Measurements from ENCODE around the gene ATP11A. TPM values are rescaled to one million over a fixed set of nuclear protein-coding genes. Genes with fewer than 3 reads are reported as not detected.
A peak's percentile ranks its signal among the peaks of the same experiment; 100 is the strongest.

The ATP11A gene
- total RNA-seq, 2 donors from 2014 or later, result 33.1 to 53.7 TPM

GRCh38 chr13:112712451-112713207 is 22.8 kb downstream of the ATP11A start:
- no peak overlapping the region for H3K27ac Mint-ChIP-seq
- no peaks in the 10 kb centered on the region for H3K9me3 Mint-ChIP-seq
- peak in 1 of 2 donors; percentile 18 for DNase-seq (ENCODE audit: low spot score in 2 of 2)
- ATAC-seq, result no peak
- no peaks in the 10 kb centered on the region for H3K36me3 Mint-ChIP-seq

DNA sequence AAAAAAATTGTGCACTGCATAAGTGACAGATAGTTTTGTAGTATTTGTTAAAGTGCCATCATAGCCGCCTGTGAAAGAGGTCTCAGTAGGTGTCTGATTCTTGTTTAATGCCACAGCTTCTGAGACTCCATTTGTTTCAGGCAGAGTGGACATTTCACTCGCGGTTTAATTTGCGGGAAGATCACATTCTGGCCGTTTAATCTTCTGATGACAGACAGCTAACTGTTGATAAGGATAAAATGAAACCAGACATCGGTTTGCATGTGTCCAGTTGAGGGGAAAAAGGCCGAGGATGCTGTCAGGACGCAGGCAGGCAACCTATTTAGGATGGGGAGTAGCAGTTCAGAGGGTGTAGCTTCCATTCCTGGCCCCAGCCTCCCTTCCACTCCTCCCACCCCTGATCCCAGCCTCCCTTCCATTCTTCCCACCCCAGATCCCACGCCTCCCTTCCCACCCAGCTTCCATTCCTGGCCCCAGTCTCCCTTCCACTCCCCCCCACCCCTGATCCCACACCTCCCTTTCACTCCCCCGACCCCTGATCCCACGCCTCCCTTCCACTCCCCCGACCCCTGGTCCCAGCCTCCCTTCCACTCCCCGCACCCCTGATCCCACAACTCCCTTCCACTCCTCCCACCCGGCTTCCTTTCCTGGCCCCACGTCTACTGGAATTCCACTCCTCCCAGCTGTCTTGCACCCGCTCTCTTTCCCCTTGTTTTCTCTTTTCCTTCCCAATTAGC is 23.8 kb downstream of the ATP11A start:
- Mint-ChIP-seq H3K9me3 (no peaks in the 10 kb centered on the region), H3K27ac (no peak overlapping the region), H3K36me3 (no peaks in the 10 kb centered on the region)
- no peak for ATAC-seq
- peak in 1 of 2 donors; percentile 23 for DNase-seq (ENCODE audit: low spot score in 2 of 2)

DNA sequence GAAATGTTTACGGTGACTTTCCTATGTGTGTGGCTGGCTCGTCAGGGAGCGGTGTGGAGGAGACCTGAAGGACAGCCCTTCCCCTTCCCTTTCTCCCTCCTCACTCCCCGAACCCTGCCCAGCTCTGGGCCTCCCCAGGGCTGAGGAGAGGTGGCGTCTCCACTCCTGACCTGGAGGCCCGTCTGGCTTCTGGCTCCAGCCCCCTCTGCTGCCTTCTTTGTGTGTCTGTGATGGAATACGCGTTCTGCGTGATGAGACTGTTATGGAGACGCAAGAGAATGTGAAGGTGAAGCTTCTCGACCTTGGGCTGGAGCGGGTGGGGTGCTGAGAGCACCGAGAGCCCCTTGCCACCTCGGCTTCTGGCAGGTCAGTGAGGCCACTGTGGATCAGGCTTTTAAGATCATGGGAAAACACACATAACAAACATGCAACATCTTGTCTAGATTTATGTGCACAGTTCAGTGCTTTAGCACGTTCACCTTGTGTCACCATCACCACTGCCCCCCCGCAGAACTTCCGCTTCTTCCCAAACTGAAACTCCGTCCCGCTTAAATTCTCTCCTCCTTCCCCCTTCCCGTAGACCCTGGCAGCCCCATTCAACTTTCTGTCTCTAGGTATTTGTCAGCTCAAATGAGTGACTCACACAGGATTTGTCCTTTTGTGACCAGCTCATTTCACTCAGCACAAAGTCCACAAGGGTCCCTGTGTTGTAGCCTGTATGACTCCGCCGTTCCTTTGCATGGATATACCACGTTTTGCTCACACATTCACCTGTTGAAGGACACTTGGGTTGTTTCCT is 24.7 kb downstream of the ATP11A start:
- DNase-seq (ENCODE audit: low spot score in 2 of 2) (no peak), ATAC-seq (peak in 1 of 2 donors; percentile 19)
- H3K36me3 Mint-ChIP-seq, result no peaks in the 10 kb centered on the region
- peak overlapping the region in 1 of 2 donors; percentile 33 for H3K27ac Mint-ChIP-seq
- no peaks in the 10 kb centered on the region for H3K9me3 Mint-ChIP-seq

GRCh38 chr13:112715210-112715609 is 25.4 kb downstream of the ATP11A start:
- H3K27ac Mint-ChIP-seq, result no peak overlapping the region
- DNase-seq (ENCODE audit: low spot score in 2 of 2) (peak in 1 of 2 donors; percentile 33), ATAC-seq (peak in 1 of 2 donors; percentile 17)
- no peaks in the 10 kb centered on the region for H3K9me3 Mint-ChIP-seq
- H3K36me3 Mint-ChIP-seq, result no peaks in the 10 kb centered on the region

- H3K9me3 Mint-ChIP-seq, result no peaks in the 10 kb centered on the region
- peak in 1 of 2 donors; percentile 54 for DNase-seq (ENCODE audit: low spot score in 2 of 2)
- ATAC-seq, result no peak
- no peak overlapping the region for H3K27ac Mint-ChIP-seq
- no peaks in the 10 kb centered on the region for H3K36me3 Mint-ChIP-seq
These were observed 26.1 kb downstream of the ATP11A start for GRCh38 chr13:112715715-112716460.

GRCh38 chr13:112716461-112716820 is 26.6 kb downstream of the ATP11A start:
- Mint-ChIP-seq H3K27ac (no peak overlapping the region), H3K9me3 (no peaks in the 10 kb centered on the region), H3K36me3 (no peaks in the 10 kb centered on the region)
- no peak for DNase-seq (ENCODE audit: low spot score in 2 of 2)
- ATAC-seq, result no peak

DNA sequence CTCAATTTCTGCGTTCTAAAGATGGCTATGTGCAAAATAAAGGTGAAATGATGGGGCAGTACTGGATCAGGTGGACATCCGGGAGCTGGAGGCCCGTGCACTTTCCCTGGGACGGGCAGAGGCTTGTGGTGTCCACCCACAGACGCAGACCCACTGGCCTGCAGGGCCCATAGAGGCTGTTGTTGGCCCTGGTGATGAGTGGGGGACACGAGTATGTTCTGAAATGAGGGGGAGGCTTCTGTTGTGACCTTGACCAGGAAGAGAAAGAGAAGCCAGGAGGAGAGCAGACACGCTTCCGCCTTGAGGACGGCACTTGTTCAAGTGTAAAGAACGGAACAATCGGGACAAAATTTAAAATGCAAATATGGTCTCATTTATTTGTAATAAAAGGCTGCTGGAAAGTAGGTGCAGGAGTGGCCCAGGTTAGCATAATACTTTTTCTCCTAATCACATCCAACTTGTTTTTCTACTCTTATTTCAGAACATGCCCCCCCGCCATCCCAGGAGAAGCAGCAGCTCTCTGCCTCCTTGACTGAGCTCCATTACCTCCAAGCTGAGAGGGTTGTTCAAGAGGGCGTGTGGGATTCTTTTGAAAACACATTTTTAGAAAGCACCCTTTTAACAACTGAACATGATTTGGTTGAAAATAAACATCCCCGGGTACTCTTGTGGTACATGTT is 27.1 kb downstream of the ATP11A start:
- DNase-seq (ENCODE audit: low spot score in 2 of 2) (no peak), ATAC-seq (no peak)
- Mint-ChIP-seq H3K9me3 (no peaks in the 10 kb centered on the region), H3K36me3 (no peaks in the 10 kb centered on the region), H3K27ac (peak overlapping the region in 1 of 2 donors; percentile 34)

DNA sequence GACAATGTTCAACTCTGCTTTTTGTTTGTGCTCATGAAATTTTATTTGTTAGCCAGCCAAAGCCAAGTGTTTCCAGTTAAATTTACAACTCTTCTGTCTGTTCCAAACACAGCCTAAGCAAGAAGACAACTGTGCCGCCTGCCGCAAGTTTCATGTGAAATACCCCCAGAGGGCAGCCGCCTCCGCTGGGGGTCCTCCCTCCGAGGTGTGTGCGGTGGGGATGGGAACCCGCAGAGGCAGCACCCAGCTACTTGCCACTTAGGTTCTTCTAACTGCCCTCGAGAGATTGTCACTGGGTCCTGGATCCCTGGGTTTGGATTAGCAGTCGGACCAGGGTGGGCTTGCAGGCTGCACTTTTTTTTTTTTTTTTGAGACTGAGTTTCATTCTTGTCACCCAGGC is 28.5 kb downstream of the ATP11A start:
- no peak for ATAC-seq
- no peak overlapping the region for H3K27ac Mint-ChIP-seq
- H3K36me3 Mint-ChIP-seq, result no peaks in the 10 kb centered on the region
- H3K9me3 Mint-ChIP-seq, result no peaks in the 10 kb centered on the region
- no peak for DNase-seq (ENCODE audit: low spot score in 2 of 2)

- no peak for DNase-seq (ENCODE audit: low spot score in 2 of 2)
- Mint-ChIP-seq H3K27ac (no peak overlapping the region), H3K9me3 (no peaks in the 10 kb centered on the region), H3K36me3 (no peaks in the 10 kb centered on the region)
- ATAC-seq, result no peak
These were observed 29.2 kb downstream of the ATP11A start for GRCh38 chr13:112719016-112719415.

- no peak for ATAC-seq
- Mint-ChIP-seq H3K36me3 (no peaks in the 10 kb centered on the region), H3K9me3 (no peaks in the 10 kb centered on the region), H3K27ac (no peak overlapping the region)
- DNase-seq (ENCODE audit: low spot score in 2 of 2), result no peak
These were observed 29.7 kb downstream of the ATP11A start for GRCh38 chr13:112719556-112719955.

- DNase-seq (ENCODE audit: low spot score in 2 of 2) (no peak), ATAC-seq (no peak)
- peak overlapping the region in 1 of 2 donors; percentile 3 for H3K27ac Mint-ChIP-seq
- no peaks in the 10 kb centered on the region for H3K9me3 Mint-ChIP-seq
- no peaks in the 10 kb centered on the region for H3K36me3 Mint-ChIP-seq
These were observed 30.4 kb downstream of the ATP11A start for GRCh38 chr13:112720251-112720650.

GRCh38 chr13:112720814-112721197 is 31.0 kb downstream of the ATP11A start:
- H3K36me3 Mint-ChIP-seq, result no peaks in the 10 kb centered on the region
- ATAC-seq (no peak), DNase-seq (ENCODE audit: low spot score in 2 of 2) (no peak)
- H3K27ac Mint-ChIP-seq, result no peak overlapping the region
- no peaks in the 10 kb centered on the region for H3K9me3 Mint-ChIP-seq

GRCh38 chr13:112721198-112722104 is 31.6 kb downstream of the ATP11A start:
- no peaks in the 10 kb centered on the region for H3K36me3 Mint-ChIP-seq
- H3K27ac Mint-ChIP-seq, result no peak overlapping the region
- H3K9me3 Mint-ChIP-seq, result no peaks in the 10 kb centered on the region
- DNase-seq (ENCODE audit: low spot score in 2 of 2), result no peak
- ATAC-seq, result no peak

GRCh38 chr13:112722433-112723263 is 32.8 kb downstream of the ATP11A start:
- DNase-seq (ENCODE audit: low spot score in 2 of 2), result no peak
- Mint-ChIP-seq H3K9me3 (no peaks in the 10 kb centered on the region), H3K36me3 (no peaks in the 10 kb centered on the region), H3K27ac (peak overlapping the region; percentile 51 to 62)
- no peak for ATAC-seq

Measured in activated naive CD4-positive, alpha-beta T cell treated with anti-CD3 and anti-CD28 coated beads, Interleukin-2, amount 50 U/mL, for 72 hours (primary cell).